HEK293T (cell line): Measurements from ENCODE around the gene NGEF.

ENCODE experiments used
- CTCF ChIA-PET: fragments of 350-600 bp; formaldehyde crosslinking; extraction: SDS; loops from one replicate; lab custom pipeline; 2021; ENCODE audit warnings: antibody characterized with exemption, inconsistent platforms; lab: Yijun Ruan, JAX
- POLR2A ChIA-PET: fragments of 350-600 bp; formaldehyde crosslinking; extraction: SDS; loops from one replicate; lab custom pipeline; 2020; ENCODE audit warnings: antibody characterized with exemption, inconsistent platforms; lab: Yijun Ruan, JAX
- DNase-seq: peaks from one replicate; pipeline ENCODE4 v3.0.0; 2012; ENCODE audit warnings: mixed read lengths; ENCODE audit errors: extremely low spot score
- ARNT ChIP-seq: fragments of 450-650 bp; IDR thresholded peaks from 2 replicates; pipeline ENCODE4 v1.6.1; 2017; ENCODE audit warnings: mild to moderate bottlenecking
- BHLHE40 ChIP-seq: fragments of 450-650 bp; IDR thresholded peaks from 2 replicates; pipeline ENCODE4 v1.6.1; 2016; ENCODE audit warnings: mild to moderate bottlenecking, moderate library complexity, borderline replicate concordance
- CTBP1 ChIP-seq: fragments of 450-650 bp; IDR thresholded peaks from 2 replicates; pipeline ENCODE4 v1.6.1; 2016; ENCODE audit warnings: borderline replicate concordance
- ELF4 ChIP-seq: fragments of 450-650 bp; IDR thresholded peaks from 2 replicates; pipeline ENCODE4 v1.6.1; 2017; ENCODE audit warnings: antibody characterized with exemption
- FOXA1 ChIP-seq: fragments of 450-650 bp; IDR thresholded peaks from 2 replicates; pipeline ENCODE4 v1.6.1; 2016; ENCODE audit warnings: mild to moderate bottlenecking
- FOXK2 ChIP-seq: fragments of 450-650 bp; IDR thresholded peaks from 2 replicates; pipeline ENCODE4 v1.6.1; 2016; ENCODE audit warnings: mild to moderate bottlenecking
- FOXM1 ChIP-seq: fragments of 450-650 bp; IDR thresholded peaks from 2 replicates; pipeline ENCODE4 v1.6.1; 2017; ENCODE audit warnings: mild to moderate bottlenecking, borderline replicate concordance
- HDGF ChIP-seq: fragments of 450-650 bp; IDR thresholded peaks from 2 replicates; pipeline ENCODE4 v1.6.1; 2017; ENCODE audit warnings: antibody characterized with exemption, borderline replicate concordance
- L3MBTL2 ChIP-seq: fragments of 450-650 bp; conservative IDR thresholded peaks from 2 replicates; pipeline ENCODE4 v1.6.1; 2016; ENCODE audit warnings: mild to moderate bottlenecking
- LEF1 ChIP-seq: fragments of 450-650 bp; IDR thresholded peaks from 2 replicates; pipeline ENCODE4 v1.6.1; 2017; ENCODE audit warnings: mild to moderate bottlenecking, borderline replicate concordance
- NFRKB ChIP-seq: fragments of 450-650 bp; IDR thresholded peaks from 2 replicates; pipeline ENCODE4 v1.6.1; 2016; ENCODE audit warnings: mild to moderate bottlenecking, moderate library complexity
- SP1 ChIP-seq: fragments of 450-650 bp; IDR thresholded peaks from 2 replicates; pipeline ENCODE4 v1.6.1; 2017
- SUZ12 ChIP-seq: fragments of 450-650 bp; IDR thresholded peaks from 2 replicates; pipeline ENCODE4 v1.6.1; 2016; ENCODE audit warnings: mild to moderate bottlenecking
- TARDBP ChIP-seq: fragments of 450-650 bp; IDR thresholded peaks from 2 replicates; pipeline ENCODE4 v1.6.1; 2016
- ZNF384 ChIP-seq: fragments of 450-650 bp; IDR thresholded peaks from 2 replicates; pipeline ENCODE4 v1.6.1; 2016
- TF ChIP-seq, protein P1 (sequence below): fragments of 450-650 bp; IDR thresholded peaks from 2 replicates; pipeline ENCODE4 v1.6.1; 2016

The NGEF gene

DNA sequence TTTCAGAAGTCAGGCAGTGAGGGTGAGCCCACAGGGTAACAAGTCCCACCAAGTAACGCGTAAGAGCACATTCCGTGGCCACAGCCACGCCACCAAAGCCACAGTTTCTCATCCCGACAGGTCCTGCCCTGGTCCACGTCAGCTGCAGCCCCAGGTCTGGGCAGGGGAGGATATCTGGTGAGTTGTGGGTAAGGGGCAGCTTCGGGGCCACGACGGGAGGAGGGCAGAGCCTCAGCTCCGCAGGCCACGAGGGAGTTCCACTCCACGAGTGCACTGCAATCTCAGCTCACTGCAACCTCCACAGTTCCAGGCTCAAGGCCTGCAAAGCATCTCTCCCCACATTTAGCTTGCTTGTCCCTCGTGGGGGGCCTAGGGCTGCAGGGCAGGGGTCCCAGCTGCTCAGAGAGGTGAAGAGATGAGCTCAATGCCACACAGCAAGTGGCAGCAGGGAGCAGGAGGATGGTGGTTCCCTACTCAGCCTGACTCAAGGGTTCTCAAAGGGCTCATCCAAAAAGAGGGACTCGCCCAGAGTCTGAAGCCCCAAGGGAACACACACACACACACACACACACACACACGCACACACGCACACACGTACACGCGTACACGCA lies 130.4 kb downstream of the NGEF start:
- ChIA-PET POLR2A (no interaction called here), CTCF (no interaction called here)
- TF ChIP-seq HDGF, result no peak
- TF ChIP-seq ELF4, result no peak
- TF ChIP-seq, protein P1, sequence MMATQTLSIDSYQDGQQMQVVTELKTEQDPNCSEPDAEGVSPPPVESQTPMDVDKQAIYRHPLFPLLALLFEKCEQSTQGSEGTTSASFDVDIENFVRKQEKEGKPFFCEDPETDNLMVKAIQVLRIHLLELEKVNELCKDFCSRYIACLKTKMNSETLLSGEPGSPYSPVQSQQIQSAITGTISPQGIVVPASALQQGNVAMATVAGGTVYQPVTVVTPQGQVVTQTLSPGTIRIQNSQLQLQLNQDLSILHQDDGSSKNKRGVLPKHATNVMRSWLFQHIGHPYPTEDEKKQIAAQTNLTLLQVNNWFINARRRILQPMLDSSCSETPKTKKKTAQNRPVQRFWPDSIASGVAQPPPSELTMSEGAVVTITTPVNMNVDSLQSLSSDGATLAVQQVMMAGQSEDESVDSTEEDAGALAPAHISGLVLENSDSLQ, result no peak
- DNase-seq, result no peak

DNA sequence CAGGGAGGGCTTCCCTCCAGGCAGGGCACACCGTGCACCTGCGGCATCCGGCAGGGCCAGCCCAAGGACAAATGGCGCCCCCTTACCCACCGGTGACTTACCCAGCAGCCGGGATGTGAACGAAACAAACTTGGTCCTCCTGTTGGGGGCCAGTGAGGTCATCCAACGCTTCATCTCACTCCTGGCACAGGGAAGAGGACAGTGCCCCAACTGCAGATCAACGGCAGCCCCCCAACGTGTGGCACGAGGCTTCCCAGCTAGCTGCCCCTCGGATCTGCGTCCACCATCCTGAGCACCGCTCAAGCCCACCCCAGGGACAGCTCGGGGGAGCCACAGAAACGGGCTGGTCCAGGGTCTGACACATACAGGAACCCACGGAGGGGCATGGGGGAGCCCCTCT lies 131.0 kb downstream of the NGEF start:
- no peak for DNase-seq
- CTCF ChIA-PET, result no interaction called here
- POLR2A ChIA-PET, result no interaction called here
- TF ChIP-seq FOXM1, result no peak
- TF ChIP-seq FOXA1, result no peak
- no peak for TF ChIP-seq TARDBP
- no peak for TF ChIP-seq CTBP1
- no peak for TF ChIP-seq ARNT
- TF ChIP-seq ELF4, result no peak

DNA sequence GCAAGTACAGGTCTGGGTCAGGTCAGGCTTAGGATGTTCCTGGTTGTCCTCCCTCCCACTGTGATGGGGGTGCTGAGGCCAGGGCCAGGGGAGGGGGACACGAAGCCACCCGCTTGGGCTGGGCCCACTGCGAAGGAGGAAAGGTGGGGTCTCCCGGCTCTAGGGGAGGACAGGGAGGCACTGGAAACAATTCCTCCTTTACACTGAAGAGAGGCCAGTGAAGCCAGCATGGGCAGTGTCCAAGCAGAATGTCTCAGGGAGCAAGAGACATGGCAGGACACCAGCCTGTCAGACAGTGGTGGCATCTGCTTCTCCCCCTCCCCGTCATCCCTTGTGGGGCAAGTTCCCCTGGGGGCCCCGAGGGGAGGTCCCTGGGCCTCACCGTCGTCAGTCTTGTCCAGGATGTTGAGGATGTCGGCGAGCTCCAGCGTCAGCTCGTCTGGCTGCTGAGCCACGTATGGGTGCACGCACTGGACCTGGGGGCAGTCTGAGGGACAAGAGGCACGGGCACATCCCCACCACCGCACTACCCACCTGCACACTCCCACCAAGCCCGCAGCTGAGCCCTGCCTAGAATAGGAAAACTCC lies 132.2 kb downstream of the NGEF start:
- DNase-seq, result no peak
- no peak for TF ChIP-seq NFRKB
- no peak for TF ChIP-seq FOXM1
- TF ChIP-seq FOXA1, result no peak
- TF ChIP-seq, protein P1, result no peak
- no peak for TF ChIP-seq LEF1
- no peak for TF ChIP-seq SP1
- TF ChIP-seq ELF4, result no peak
- TF ChIP-seq CTBP1, result no peak
- TF ChIP-seq SUZ12, result no peak
- no peak for TF ChIP-seq TARDBP
- TF ChIP-seq ARNT, result no peak
- TF ChIP-seq ZNF384, result no peak
- TF ChIP-seq FOXK2, result no peak
- no peak for TF ChIP-seq L3MBTL2
- TF ChIP-seq BHLHE40, result no peak
- TF ChIP-seq HDGF, result no peak
- ChIA-PET CTCF (no interaction called here), POLR2A (no interaction called here)

DNA sequence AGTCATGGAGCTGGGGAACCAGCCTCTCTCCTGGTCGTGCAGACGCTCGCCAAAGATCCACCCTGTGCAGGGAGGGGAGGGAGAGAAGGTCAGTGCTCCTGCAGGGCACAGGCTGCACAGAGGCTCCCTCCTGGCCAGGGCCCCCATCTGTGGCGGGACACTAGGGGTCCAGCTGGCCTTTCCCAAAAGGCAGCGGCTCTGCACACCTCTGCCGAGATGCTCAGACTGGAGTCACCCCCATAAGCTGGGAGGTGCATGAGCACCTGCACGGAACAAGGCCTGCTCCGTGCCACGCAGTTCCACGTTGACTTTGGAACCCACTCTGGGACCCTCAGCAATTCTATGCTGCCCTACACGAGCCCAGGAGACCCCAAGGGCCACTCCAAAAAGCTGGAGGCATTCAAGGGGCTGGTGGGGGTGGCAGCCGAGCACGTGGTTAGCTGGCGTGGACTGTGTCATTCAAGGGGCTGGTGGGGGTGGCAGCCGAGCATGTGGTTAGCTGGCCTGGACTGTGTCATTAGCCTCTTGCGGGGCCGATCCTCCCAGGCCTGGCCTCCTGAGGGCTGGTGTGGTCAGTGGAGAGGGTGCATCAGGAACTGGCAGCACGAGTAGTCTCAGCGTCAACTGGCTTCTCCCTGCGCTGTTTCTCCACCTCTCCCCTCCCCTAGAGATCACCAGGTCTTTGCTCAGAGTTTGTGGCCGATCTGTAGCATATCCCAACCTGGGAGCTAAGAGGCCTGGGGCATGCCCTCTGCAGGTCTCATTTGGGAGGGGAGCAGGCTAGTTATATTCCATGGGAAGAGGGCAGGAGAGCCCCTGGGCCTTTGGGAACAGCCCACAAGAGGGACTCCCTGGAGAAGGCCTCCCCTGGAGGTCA lies 133.2 kb downstream of the NGEF start:
- ChIA-PET CTCF (no interaction called here), POLR2A (no interaction called here)
- no peak for DNase-seq
- no peak for TF ChIP-seq L3MBTL2
- no peak for TF ChIP-seq FOXA1
- TF ChIP-seq NFRKB, result no peak
- TF ChIP-seq SUZ12, result no peak
- no peak for TF ChIP-seq HDGF
- TF ChIP-seq TARDBP, result no peak
- TF ChIP-seq BHLHE40, result no peak
- no peak for TF ChIP-seq LEF1
- TF ChIP-seq FOXM1, result no peak
- TF ChIP-seq ELF4, result no peak
- no peak for TF ChIP-seq ARNT
- TF ChIP-seq, protein P1, result no peak
- TF ChIP-seq SP1, result no peak
- TF ChIP-seq CTBP1, result no peak
- TF ChIP-seq ZNF384, result no peak
- TF ChIP-seq FOXK2, result no peak

DNA sequence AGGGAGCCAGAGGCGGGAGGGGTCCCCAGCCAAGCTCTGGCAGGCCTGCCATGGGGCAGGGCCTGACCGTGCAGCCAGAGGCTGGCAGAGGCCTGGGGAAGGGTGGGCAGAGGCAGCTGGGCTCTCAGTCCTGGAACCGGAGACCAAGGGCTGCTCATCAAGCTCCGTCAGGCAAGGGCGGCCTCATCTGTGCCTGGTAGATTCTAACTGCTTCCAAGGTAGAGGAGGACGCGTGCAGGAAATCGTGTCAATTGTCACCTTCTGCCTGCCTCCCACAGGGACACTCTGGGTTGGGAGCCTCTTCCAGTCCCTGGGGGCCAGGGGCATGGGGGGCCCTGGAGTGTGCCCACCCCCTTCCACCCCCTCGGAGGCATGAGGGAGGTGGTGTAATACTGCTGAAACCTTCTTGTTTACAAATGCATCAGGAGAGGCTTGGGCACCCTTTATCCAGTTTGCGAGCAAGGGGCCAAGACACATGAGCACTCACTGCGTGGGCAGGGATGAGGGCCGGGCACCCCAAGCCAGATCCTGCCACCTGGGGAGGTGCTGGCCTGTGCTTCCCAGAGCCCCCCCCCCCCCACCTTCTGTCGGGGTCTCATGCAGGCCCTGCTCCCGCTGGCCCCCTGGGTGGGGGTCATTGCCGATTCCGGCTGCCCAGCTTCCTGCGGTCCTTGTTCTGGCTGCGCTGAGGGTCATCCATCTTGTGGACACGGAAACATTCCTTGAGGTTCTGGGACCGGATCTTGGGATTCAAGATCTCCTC lies 134.0 kb downstream of the NGEF start:
- no peak for TF ChIP-seq L3MBTL2
- TF ChIP-seq, protein P1, result no peak
- TF ChIP-seq BHLHE40, result no peak
- no peak for TF ChIP-seq ARNT
- no peak for TF ChIP-seq CTBP1
- no peak for TF ChIP-seq TARDBP
- TF ChIP-seq ZNF384, result no peak
- no peak for TF ChIP-seq SUZ12
- no peak for TF ChIP-seq SP1
- no peak for TF ChIP-seq FOXK2
- TF ChIP-seq LEF1, result no peak
- TF ChIP-seq ELF4, result no peak
- POLR2A ChIA-PET, result no interaction called here
- CTCF ChIA-PET, result no interaction called here

More for the DNA sequence above, 134.0 kb downstream of the NGEF start:
- DNase-seq, result no peak
